SK-N-SH treated with all-trans-retinoic acid at 6 μM for 48 hours (cell line): ENCODE data around the gene APC2.

ENCODE experiments used
- ATAC-seq: fragments of 200-7000 bp; cut with Tn5 transposase; 3 replicates; pipeline ENCODE4 v1.9.1; 2020; ENCODE audit warnings: mild to moderate bottlenecking, moderate library complexity
- ARNTL ChIP-seq: fragments of 450-650 bp; formaldehyde crosslinking; IDR thresholded peaks from 2 replicates; pipeline ENCODE4 v1.5.0; 2020; ENCODE audit warnings: low read depth, mild to moderate bottlenecking, moderate library complexity, borderline replicate concordance
- BACH2 ChIP-seq: fragments of 250-450 bp; sonication (Bioruptor Pico); IDR thresholded peaks from 2 replicates; pipeline ENCODE4 v1.9.0; 2021; ENCODE audit warnings: mild to moderate bottlenecking, borderline replicate concordance
- CREB5 ChIP-seq: fragments of 250-450 bp; sonication (Bioruptor Pico); IDR thresholded peaks from 2 replicates; pipeline ENCODE4 v1.5.1; 2020; ENCODE audit warnings: low read depth, mild to moderate bottlenecking, moderate library complexity
- CSDC2 ChIP-seq: fragments of 250-450 bp; sonication (Bioruptor Pico); IDR thresholded peaks from 2 replicates; pipeline ENCODE4 v1.5.0; 2020; ENCODE audit warnings: mild to moderate bottlenecking, moderate library complexity
- CSRNP3 ChIP-seq: fragments of 250-450 bp; sonication (Bioruptor Pico); IDR thresholded peaks from 2 replicates; pipeline ENCODE4 v1.5.1; 2021; ENCODE audit warnings: mild to moderate bottlenecking, moderate library complexity
- ESRRG ChIP-seq: fragments of 250-450 bp; sonication (Bioruptor Pico); IDR thresholded peaks from 2 replicates; pipeline ENCODE4 v1.6.1; 2021; ENCODE audit warnings: mild to moderate bottlenecking
- GLIS3 ChIP-seq: fragments of 250-450 bp; sonication (Bioruptor Pico); IDR thresholded peaks from 2 replicates; pipeline ENCODE4 v1.5.0; 2020; ENCODE audit warnings: mild to moderate bottlenecking, moderate library complexity
- ISL1 ChIP-seq: fragments of 250-450 bp; sonication (Bioruptor Pico); IDR thresholded peaks from 2 replicates; pipeline ENCODE4 v2.1.2; 2022; ENCODE audit warnings: mild to moderate bottlenecking, moderate library complexity
- OSR1 ChIP-seq: fragments of 250-450 bp; sonication (Bioruptor Pico); IDR thresholded peaks from 2 replicates; pipeline ENCODE4 v1.8.0; 2022; ENCODE audit warnings: moderate library complexity, mild to moderate bottlenecking, inconsistent platforms
- POU6F1 ChIP-seq: fragments of 250-450 bp; sonication (Bioruptor Pico); IDR thresholded peaks from 2 replicates; pipeline ENCODE4 v1.8.0; 2021; ENCODE audit warnings: low read depth, mild to moderate bottlenecking, moderate library complexity, borderline replicate concordance
- PPARA ChIP-seq: fragments of 250-450 bp; sonication (Bioruptor Pico); IDR thresholded peaks from 2 replicates; pipeline ENCODE4 v1.5.0; 2020; ENCODE audit warnings: mild to moderate bottlenecking, borderline replicate concordance
- RARB ChIP-seq: fragments of 250-450 bp; sonication (Bioruptor Pico); IDR thresholded peaks from 2 replicates; pipeline ENCODE4 v1.8.0; 2021; ENCODE audit warnings: mild to moderate bottlenecking, moderate library complexity
- SNAI2 ChIP-seq: fragments of 250-450 bp; sonication (Bioruptor Pico); IDR thresholded peaks from 2 replicates; pipeline ENCODE4 v1.5.0; 2020; ENCODE audit warnings: mild to moderate bottlenecking, moderate library complexity
- TCF4 ChIP-seq: fragments of 250-450 bp; sonication (Bioruptor Pico); IDR thresholded peaks from 2 replicates; pipeline ENCODE4 v1.8.0; 2021; ENCODE audit warnings: mild to moderate bottlenecking, moderate library complexity, borderline replicate concordance
- TOX ChIP-seq: fragments of 250-450 bp; sonication (Bioruptor Pico); IDR thresholded peaks from 2 replicates; pipeline ENCODE4 v1.8.0; 2021; ENCODE audit warnings: mild to moderate bottlenecking, moderate library complexity, borderline replicate concordance
- TSHZ2 ChIP-seq: fragments of 250-450 bp; sonication (Bioruptor Pico); IDR thresholded peaks from 2 replicates; pipeline ENCODE4 v1.5.0; 2020; ENCODE audit warnings: mild to moderate bottlenecking, moderate library complexity
- ZC3H10 ChIP-seq: fragments of 250-450 bp; sonication (Bioruptor Pico); IDR thresholded peaks from 2 replicates; pipeline ENCODE4 v1.5.1; 2021; ENCODE audit warnings: mild to moderate bottlenecking, moderate library complexity
- ZFP3 ChIP-seq: fragments of 250-450 bp; sonication (Bioruptor Pico); IDR thresholded peaks from 2 replicates; pipeline ENCODE4 v1.5.0; 2020; ENCODE audit warnings: mild to moderate bottlenecking, moderate library complexity
- ZFP30 ChIP-seq: fragments of 450-650 bp; formaldehyde crosslinking; IDR thresholded peaks from 2 replicates; pipeline ENCODE4 v1.5.0; 2022; ENCODE audit warnings: mild to moderate bottlenecking, moderate library complexity
- ZNF70 ChIP-seq: fragments of 450-650 bp; formaldehyde crosslinking; IDR thresholded peaks from 2 replicates; pipeline ENCODE4 v1.5.0; 2020; ENCODE audit warnings: mild to moderate bottlenecking, moderate library complexity
- ZNF8 ChIP-seq: fragments of 450-650 bp; formaldehyde crosslinking; IDR thresholded peaks from 2 replicates; pipeline ENCODE4 v1.5.0; 2020; ENCODE audit warnings: mild to moderate bottlenecking, moderate library complexity

The APC2 gene

GRCh38 chr19:1422943-1423342, 27.0 kb upstream of the APC2 start:
- no peak for ATAC-seq
- TF ChIP-seq TSHZ2 (CRISPR knock-in tag), result no peak
- no peak for TF ChIP-seq ESRRG (CRISPR knock-in tag)
- no peak for TF ChIP-seq ZC3H10 (CRISPR knock-in tag)
- no peak for TF ChIP-seq ZFP3
- no peak for TF ChIP-seq OSR1 (CRISPR knock-in tag)
- no peak for TF ChIP-seq ARNTL (CRISPR knock-in tag)
- TF ChIP-seq ISL1 (CRISPR knock-in tag), result no peak
- TF ChIP-seq ZFP30, result no peak
- TF ChIP-seq ZNF70 (CRISPR knock-in tag), result no peak
- no peak for TF ChIP-seq POU6F1 (CRISPR knock-in tag)
- TF ChIP-seq SNAI2, result no peak
- TF ChIP-seq TCF4 (CRISPR knock-in tag), result no peak
- no peak for TF ChIP-seq RARB
- TF ChIP-seq PPARA, result no peak
- no peak for TF ChIP-seq CSRNP3 (CRISPR knock-in tag)
- TF ChIP-seq GLIS3 (CRISPR knock-in tag), result no peak
- TF ChIP-seq CSDC2 (CRISPR knock-in tag), result no peak
- TF ChIP-seq ZNF8, result no peak
- TF ChIP-seq BACH2 (CRISPR knock-in tag), result no peak
- TF ChIP-seq, all 23 proteins: peak for 0

- TF ChIP-seq ARNTL (CRISPR knock-in tag) (no peak), TCF4 (CRISPR knock-in tag) (no peak)
- no peak for ATAC-seq
These were observed 26.3 kb upstream of the APC2 start for GRCh38 chr19:1423436-1424191.

GRCh38 chr19:1424192-1424955, 25.5 kb upstream of the APC2 start:
- ATAC-seq, result no peak
- no peak for TF ChIP-seq ARNTL (CRISPR knock-in tag)
- no peak for TF ChIP-seq ZC3H10 (CRISPR knock-in tag)
- no peak for TF ChIP-seq TCF4 (CRISPR knock-in tag)
- no peak for TF ChIP-seq TOX (CRISPR knock-in tag)
- no peak for TF ChIP-seq ESRRG (CRISPR knock-in tag)

GRCh38 chr19:1425102-1425837, 24.7 kb upstream of the APC2 start:
- no peak for ATAC-seq
- no peak for TF ChIP-seq OSR1 (CRISPR knock-in tag)
- no peak for TF ChIP-seq ISL1 (CRISPR knock-in tag)
- TF ChIP-seq CSDC2 (CRISPR knock-in tag), result no peak
- no peak for TF ChIP-seq BACH2 (CRISPR knock-in tag)
- no peak for TF ChIP-seq TCF4 (CRISPR knock-in tag)
- TF ChIP-seq ZFP3, result no peak
- no peak for TF ChIP-seq ZC3H10 (CRISPR knock-in tag)
- TF ChIP-seq CREB5 (CRISPR knock-in tag), result no peak
- TF ChIP-seq RARB, result no peak
